Thymus (tissue), 11 donors: ENCODE results near the gene TSPEAR. TPM values are rescaled to one million over a fixed set of nuclear protein-coding genes. Genes with fewer than 3 reads are reported as not detected.

ENCODE experiments used
- DNase-seq, 9 donors: peaks; one replicate each; pipeline ENCODE4 v3.0.0-alpha.2; 2013; ENCODE audit warnings: low spot score in 9 of 9, low read depth in 6 of 9, missing footprints in 1 of 9
- H3K27ac ChIP-seq, 2 donors: one replicate each; pipeline ENCODE4 v1.5.1; 2013; ENCODE audit warnings: control low read depth in 1 of 2, low read depth in 1 of 2, low read length in 1 of 2, mild to moderate bottlenecking in 1 of 2, moderate library complexity in 1 of 2
- H3K27me3 ChIP-seq, 2 donors: one replicate each; pipeline ENCODE4 v1.5.1; 2013; ENCODE audit warnings: low read length in 1 of 2; ENCODE audit not compliant: control insufficient read depth in 2 of 2, insufficient read depth in 1 of 2
- H3K36me3 ChIP-seq, 2 donors: one replicate each; pipeline ENCODE4 v1.5.1; 2013; ENCODE audit warnings: low read length in 1 of 2, mild to moderate bottlenecking in 1 of 2, moderate library complexity in 1 of 2; ENCODE audit not compliant: control insufficient read depth in 2 of 2, insufficient read depth in 2 of 2
- H3K4me1 ChIP-seq, 2 donors: one replicate each; pipeline ENCODE4 v1.5.1; 2013; ENCODE audit warnings: low read length in 2 of 2; ENCODE audit not compliant: control insufficient read depth in 2 of 2, insufficient read depth in 2 of 2
- H3K4me3 ChIP-seq, 2 donors: one replicate each; pipeline ENCODE4 v1.5.1; 2013; ENCODE audit warnings: low read length in 2 of 2, control low read depth in 1 of 2, mild to moderate bottlenecking in 1 of 2
- H3K9me3 ChIP-seq, 2 donors: one replicate each; pipeline ENCODE4 v1.5.1; 2013; ENCODE audit warnings: low read length in 1 of 2, mild to moderate bottlenecking in 1 of 2; ENCODE audit not compliant: control insufficient read depth in 2 of 2, insufficient read depth in 1 of 2
- WGBS: extraction: QIAGEN DNeasy Blood & Tissue Kit; methylation state at CpG from one replicate; pipeline ENCODE4 v1.1.7; 2013; 5-methylcytosine and 5-hydroxymethylcytosine counted together
- polyA plus RNA-seq: library from polyadenylated mRNA; stranded (reverse); fragments of 200-250 nt; gene quantifications from one replicate; pipeline ENCODE4 v1.2.3, GENCODE V29; 2013
- total RNA-seq: library from RNA; stranded (reverse); fragments of 120-200 nt; gene quantifications from one replicate; pipeline ENCODE4 v1.2.4, GENCODE V29; 2013
- donor health status: healthy.

TSPEAR gene
- total and polyA plus RNA-seq, 2 donors = 0.07 to 0.38 TPM

- H3K4me3 ChIP-seq = no peak overlapping the region
- H3K27me3 ChIP-seq = peaks cover 3 to 32% of the 10 kb centered on the region in 2 donors
- WGBS = 89% methylated on average over 27 of the region's 27 CpGs
- no peaks in the 10 kb centered on the region for H3K9me3 ChIP-seq
- H3K36me3 ChIP-seq = no peaks in the 10 kb centered on the region
- no peak for DNase-seq
- H3K27ac ChIP-seq = no peak overlapping the region
- no peaks in the 10 kb centered on the region for H3K4me1 ChIP-seq
Measured at GRCh38 chr21:44502171-44502958, 209.0 kb downstream of the TSPEAR start.

- H3K9me3 ChIP-seq = no peaks in the 10 kb centered on the region
- no peak overlapping the region for H3K4me3 ChIP-seq
- no peak for DNase-seq
- 95% methylated on average over 19 of the region's 19 CpGs for WGBS
- H3K27ac ChIP-seq = no peak overlapping the region
- H3K36me3 ChIP-seq = no peaks in the 10 kb centered on the region
- no peaks in the 10 kb centered on the region for H3K4me1 ChIP-seq
- peaks cover 3 to 39% of the 10 kb centered on the region in 2 donors for H3K27me3 ChIP-seq
Measured at GRCh38 chr21:44500111-44500510, 211.3 kb downstream of the TSPEAR start.

GRCh38 chr21:44499631-44500030 is 211.7 kb downstream of the TSPEAR start:
- WGBS = 89% methylated on average over 23 of the region's 23 CpGs
- Histone ChIP-seq H3K9me3 (no peaks in the 10 kb centered on the region), H3K36me3 (no peaks in the 10 kb centered on the region), H3K4me1 (no peaks in the 10 kb centered on the region), H3K27me3 (peaks cover 3 to 41% of the 10 kb centered on the region in 2 donors), H3K4me3 (no peak overlapping the region), H3K27ac (no peak overlapping the region)
- no peak for DNase-seq

- H3K27me3 ChIP-seq = peaks cover 3 to 40% of the 10 kb centered on the region in 2 donors
- peaks cover 0 to under 1% of the 10 kb centered on the region in 2 donors for H3K9me3 ChIP-seq
- H3K36me3 ChIP-seq = no peaks in the 10 kb centered on the region
- 93% methylated on average over 18 of the region's 18 CpGs for WGBS
- no peak overlapping the region for H3K27ac ChIP-seq
- no peaks in the 10 kb centered on the region for H3K4me1 ChIP-seq
- DNase-seq = no peak
- no peak overlapping the region for H3K4me3 ChIP-seq
Measured at GRCh38 chr21:44499211-44499560, 212.2 kb downstream of the TSPEAR start.

GRCh38 chr21:44498280-44499210 is 212.8 kb downstream of the TSPEAR start:
- no peak for DNase-seq
- H3K27ac ChIP-seq = no peak overlapping the region
- 84% methylated on average over 27 of the region's 27 CpGs for WGBS
- H3K9me3 ChIP-seq = peaks cover 0 to 6% of the 10 kb centered on the region in 2 donors
- no peak overlapping the region for H3K4me3 ChIP-seq
- peaks cover 0 to 34% of the 10 kb centered on the region in 2 donors for H3K27me3 ChIP-seq
- no peaks in the 10 kb centered on the region for H3K4me1 ChIP-seq
- H3K36me3 ChIP-seq = no peaks in the 10 kb centered on the region

- Histone ChIP-seq H3K27ac (no peak overlapping the region), H3K36me3 (no peaks in the 10 kb centered on the region), H3K4me1 (no peaks in the 10 kb centered on the region), H3K27me3 (peaks cover 0 to 26% of the 10 kb centered on the region in 2 donors), H3K9me3 (peaks cover under 1 to 14% of the 10 kb centered on the region in 2 donors), H3K4me3 (no peak overlapping the region)
- DNase-seq = no peak
- 85% methylated on average over 6 of the region's 6 CpGs for WGBS
Measured at GRCh38 chr21:44497703-44498126, 213.7 kb downstream of the TSPEAR start.

- Histone ChIP-seq H3K36me3 (no peaks in the 10 kb centered on the region), H3K27me3 (peaks cover 0 to 23% of the 10 kb centered on the region in 2 donors), H3K4me3 (no peak overlapping the region), H3K9me3 (peaks cover 1 to 19% of the 10 kb centered on the region in 2 donors), H3K4me1 (no peaks in the 10 kb centered on the region), H3K27ac (no peak overlapping the region)
- 72% methylated on average over 27 of the region's 27 CpGs for WGBS
- DNase-seq = no peak
Measured at GRCh38 chr21:44496564-44497550, 214.5 kb downstream of the TSPEAR start.

GRCh38 chr21:44495611-44496563 is 215.5 kb downstream of the TSPEAR start:
- Histone ChIP-seq H3K4me1 (no peaks in the 10 kb centered on the region), H3K27ac (no peak overlapping the region), H3K9me3 (peaks cover 1 to 20% of the 10 kb centered on the region in 2 donors), H3K36me3 (no peaks in the 10 kb centered on the region), H3K27me3 (peaks cover 0 to 23% of the 10 kb centered on the region in 2 donors), H3K4me3 (no peak overlapping the region)
- 90% methylated on average over 16 of the region's 16 CpGs for WGBS
- no peak for DNase-seq
